Measurements from ENCODE around the gene SSTR3.

- TF ChIP-seq CTCF (IDR thresholded peaks at IDR 0.05; ENCODE audit: low read depth, low read length) (no peak), POLR2A (IDR thresholded peaks at IDR 0.05; ENCODE audit: extremely low read depth, insufficient read length) (no peak), MAX (IDR thresholded peaks at IDR 0.05; ENCODE audit: low read depth, low read length) (no peak)
Observed at GRCh38 chr22:37167981-37168647, 44.2 kb downstream of the SSTR3 start.

Data from NB4 (cell line).